Brain pericyte (primary cell): ENCODE data around the gene CALHM4.

Experiments used
- DNase-seq: peaks from one replicate; pipeline ENCODE4 v3.0.0-alpha.2; 2012; ENCODE audit warnings: low read depth, low spot score

CALHM4 gene

GRCh38 chr6:116542426-116542825, 11.1 kb upstream of the CALHM4 start:
- DNase-seq, result no peak

DNA sequence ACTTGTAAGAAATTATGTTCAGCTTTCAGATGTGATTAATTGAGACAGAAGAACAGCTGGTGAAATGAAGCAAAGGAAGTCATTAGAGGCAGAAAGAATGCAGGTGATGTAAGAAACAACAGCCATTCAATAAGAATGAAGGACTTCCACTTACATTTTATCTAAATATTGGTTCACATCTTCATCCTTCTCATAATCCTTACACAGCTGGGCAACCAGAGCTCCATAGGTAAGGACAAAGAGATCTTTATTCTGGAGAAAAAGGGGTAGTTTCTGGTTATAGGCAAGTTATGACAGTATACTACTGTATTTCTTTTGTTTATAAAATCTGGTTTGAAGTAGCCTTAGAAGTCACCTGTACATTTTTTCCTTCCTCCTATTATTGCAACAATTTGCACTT, 10.4 kb upstream of the CALHM4 start:
- DNase-seq, result no peak

DNA sequence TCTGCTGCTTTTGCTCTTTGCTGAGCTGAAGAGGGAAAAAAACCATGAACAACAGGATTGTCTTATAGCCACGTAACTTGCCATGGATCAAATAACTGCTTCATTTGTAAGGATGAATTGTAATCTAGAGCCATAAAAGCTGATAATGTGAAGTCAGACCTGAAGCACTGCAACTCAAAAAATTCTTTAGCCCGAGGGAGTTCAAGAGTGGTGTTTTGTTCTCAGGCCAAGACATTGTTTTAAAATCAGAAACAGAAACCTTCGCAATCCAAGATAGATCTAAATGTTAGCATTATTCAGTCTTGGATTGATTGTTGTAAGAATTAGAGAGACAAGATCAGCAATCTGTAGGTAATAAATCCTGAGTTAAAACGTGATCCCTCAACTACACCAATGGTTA, 7.9 kb upstream of the CALHM4 start, which contains the start of gene TRAPPC3L:
Gene TRAPPC3L (minus strand): TSS at position 34 of the 400 bp plus-strand sequence. CDS start 170 bp downstream, outside the sequence.
- no peak for DNase-seq

DNA sequence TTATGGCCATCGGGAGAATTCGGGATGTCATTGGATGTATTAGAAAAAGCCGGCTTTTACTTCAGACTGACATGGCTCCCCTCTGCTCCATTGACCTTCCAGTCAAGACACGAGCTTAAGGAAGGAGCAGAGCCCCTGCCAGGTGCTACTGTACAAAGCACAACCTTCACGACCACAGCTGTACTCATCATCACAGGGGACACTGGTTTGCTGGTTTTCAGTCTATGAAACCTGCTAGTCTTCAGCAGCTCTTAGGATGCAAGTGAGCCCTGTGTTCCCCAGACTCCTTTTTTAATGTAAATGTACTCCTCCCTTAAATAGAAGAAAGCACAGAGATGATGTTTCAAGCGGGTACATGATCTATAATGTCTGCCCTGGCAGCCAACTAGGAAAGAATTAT, 6.2 kb upstream of the CALHM4 start:
- DNase-seq, result no peak

GRCh38 chr6:116550796-116551195, 2.8 kb upstream of the CALHM4 start:
- no peak for DNase-seq

- no peak for DNase-seq
Observed at GRCh38 chr6:116556065-116556464, 2.5 kb downstream of the CALHM4 start.

GRCh38 chr6:116556814-116557415, 3.4 kb downstream of the CALHM4 start:
- DNase-seq, result no peak

DNA sequence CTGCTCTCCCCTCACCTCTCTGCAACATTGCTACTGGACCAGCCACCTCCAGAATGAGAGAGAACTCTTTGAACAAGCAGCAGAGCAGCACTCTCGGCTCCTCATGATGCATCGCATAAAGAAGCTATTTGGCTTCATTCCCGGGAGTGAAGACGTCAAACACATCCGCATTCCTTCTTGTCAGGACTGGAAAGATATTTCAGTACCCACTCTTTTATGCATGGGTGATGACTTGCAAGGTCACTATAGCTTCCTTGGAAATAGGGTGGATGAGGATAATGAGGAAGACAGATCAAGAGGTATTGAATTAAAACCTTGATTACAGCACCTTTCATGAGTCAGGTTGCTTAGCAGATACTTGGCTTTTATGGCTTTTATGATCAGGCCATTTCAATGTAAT, 4.3 kb downstream of the CALHM4 start:
- no peak for DNase-seq

- no peak for DNase-seq
Observed at GRCh38 chr6:116560130-116560529, 6.6 kb downstream of the CALHM4 start.

DNA sequence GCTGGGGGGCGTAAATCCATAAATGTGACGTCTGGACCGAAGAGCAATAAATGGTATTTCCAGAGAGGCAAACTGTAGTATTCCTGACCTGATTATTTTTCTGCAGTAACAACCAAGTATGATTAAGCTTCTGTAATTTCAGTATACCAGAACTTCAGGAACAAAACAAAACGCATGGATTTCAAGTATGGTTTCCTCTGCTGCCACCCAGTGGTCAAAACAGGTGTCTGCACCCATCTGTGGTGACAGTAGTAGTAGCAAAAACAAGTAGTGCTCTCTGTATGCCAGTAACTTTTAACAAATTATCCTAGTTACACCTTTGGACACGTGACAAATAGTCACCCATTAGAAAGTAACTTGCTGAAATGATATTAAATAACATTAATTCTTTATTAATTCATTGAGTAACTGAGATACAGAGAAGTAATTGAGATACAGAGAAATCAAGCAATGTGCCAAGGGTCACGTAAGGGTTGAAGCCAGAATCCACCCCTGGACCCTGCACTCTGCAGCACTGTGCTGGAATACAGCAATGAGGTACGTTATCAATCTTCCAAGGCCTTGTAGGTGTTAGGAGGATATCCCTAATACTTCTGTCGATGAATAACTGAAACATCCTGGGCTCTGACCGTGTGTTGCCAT, 7.9 kb downstream of the CALHM4 start:
- DNase-seq, result no peak

DNA sequence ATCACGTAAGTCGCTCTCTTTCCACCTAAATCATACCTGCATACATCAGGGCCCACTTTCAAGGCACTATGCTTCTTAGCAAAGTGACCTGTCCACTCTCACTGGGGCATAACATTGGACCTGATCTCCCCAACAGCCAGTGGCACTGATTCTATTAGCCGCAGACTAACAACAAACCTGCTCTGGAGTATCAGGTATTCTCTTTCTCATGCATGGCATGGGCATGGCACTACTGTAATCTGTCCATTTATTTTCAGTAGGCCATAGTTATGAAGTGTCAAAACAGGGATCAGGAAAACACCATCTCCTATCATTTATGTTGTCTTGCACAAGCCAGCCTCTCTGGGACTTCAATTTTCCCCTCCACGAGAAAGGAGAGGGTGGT, 8.5 kb downstream of the CALHM4 start:
- no peak for DNase-seq

- DNase-seq, result no peak
Observed at GRCh38 chr6:116562614-116563013, 9.1 kb downstream of the CALHM4 start.

- DNase-seq, result no peak
Observed at GRCh38 chr6:116563830-116564229, 10.3 kb downstream of the CALHM4 start.

- DNase-seq, result no peak
Observed at GRCh38 chr6:116564311-116564710, 10.8 kb downstream of the CALHM4 start.

- DNase-seq, result no peak
Observed at GRCh38 chr6:116564921-116565872, 11.6 kb downstream of the CALHM4 start.

- DNase-seq, result no peak
Observed at GRCh38 chr6:116568111-116568510, 14.6 kb downstream of the CALHM4 start.

- DNase-seq, result no peak
Observed at GRCh38 chr6:116568821-116569755, 15.5 kb downstream of the CALHM4 start.

DNA sequence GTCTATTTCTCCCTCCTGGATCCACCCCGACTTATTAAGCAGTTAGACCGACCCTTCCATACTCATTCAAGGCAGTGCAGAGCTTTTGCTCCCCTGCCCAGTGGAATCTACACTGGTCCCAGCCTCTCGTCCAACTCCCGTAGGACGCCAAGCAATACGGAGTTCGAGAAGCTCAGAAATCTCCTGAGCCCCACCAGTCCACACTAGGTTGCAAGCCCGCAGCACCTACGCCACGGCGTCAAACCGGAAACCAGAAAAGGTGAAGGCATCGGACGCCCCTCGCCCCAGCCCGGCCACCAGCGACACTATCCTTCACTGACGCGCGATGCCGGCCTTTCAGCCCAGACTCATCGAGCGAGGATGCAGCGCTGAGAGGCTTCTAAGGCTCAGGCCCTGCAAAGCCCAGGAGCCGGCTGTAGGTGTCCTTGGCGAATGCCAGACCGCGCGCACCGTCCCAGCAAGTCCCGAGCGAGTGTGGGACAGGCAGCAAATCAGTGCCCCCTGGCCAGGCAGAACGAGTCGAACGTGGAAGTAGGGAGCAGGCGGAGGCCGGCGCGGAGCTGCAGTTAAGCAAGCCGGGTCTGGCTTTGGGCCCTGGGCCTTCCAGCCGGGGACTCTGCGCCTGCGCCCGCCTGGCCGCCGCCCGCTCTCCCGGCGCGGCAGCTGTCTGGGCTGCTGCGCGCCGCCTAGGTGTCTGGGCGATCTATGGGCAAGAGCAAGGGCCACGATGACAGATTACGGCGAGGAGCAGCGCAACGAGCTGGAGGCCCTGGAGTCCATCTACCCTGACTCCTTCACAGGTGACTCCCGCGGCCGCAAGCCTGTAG, 17.5 kb downstream of the CALHM4 start, which contains the start of gene RWDD1:
Gene RWDD1 (plus strand): TSS at position 649 of the 827 bp plus-strand sequence. CDS start 79 bp downstream, at position 728.
- peak; percentile 98 for DNase-seq

DNA sequence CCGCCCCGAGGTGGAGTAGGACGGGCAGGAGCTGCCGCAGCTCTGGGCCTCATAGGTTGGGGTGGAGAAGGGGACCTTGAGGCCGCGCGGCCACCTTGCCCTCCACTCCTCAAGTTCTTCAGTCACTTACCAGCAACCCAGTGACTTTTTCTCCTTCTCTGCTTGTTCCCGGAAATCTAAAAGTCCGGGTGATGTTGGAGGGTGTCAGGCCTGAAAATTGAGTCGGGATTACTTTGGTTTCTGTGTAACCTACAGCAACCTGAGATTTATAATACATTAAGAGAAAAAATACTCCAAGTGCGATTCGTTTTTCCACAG, 18.1 kb downstream of the CALHM4 start:
- DNase-seq, result no peak

- no peak for DNase-seq
Observed at GRCh38 chr6:116572162-116572561, 18.6 kb downstream of the CALHM4 start.
